Skeletal muscle tissue (tissue), 4 donors: ENCODE measurements around the gene TGM5. TPM values are rescaled to one million over a fixed set of nuclear protein-coding genes. Genes with fewer than 3 reads are reported as not detected.

Source experiments
- H3K27ac ChIP-seq: one replicate; pipeline ENCODE4 v1.7.0; 2013; ENCODE audit warnings: mild to moderate bottlenecking, low read depth, low read length, inconsistent platforms
- H3K27me3 ChIP-seq, 3 donors: one replicate each; pipeline ENCODE4 v1.7.0; 2013; ENCODE audit warnings: low read length in 3 of 3; ENCODE audit not compliant: control insufficient read depth in 3 of 3, insufficient read depth in 3 of 3
- H3K36me3 ChIP-seq, 3 donors: one replicate each; pipeline ENCODE4 v1.7.0; 2013; ENCODE audit warnings: low read length in 3 of 3; ENCODE audit not compliant: control insufficient read depth in 3 of 3, insufficient read depth in 3 of 3
- H3K4me1 ChIP-seq, 3 donors: one replicate each; pipeline ENCODE4 v1.7.0; 2013; ENCODE audit warnings: low read length in 3 of 3, mild to moderate bottlenecking in 3 of 3; ENCODE audit not compliant: control insufficient read depth in 3 of 3, insufficient read depth in 3 of 3
- H3K4me3 ChIP-seq, 3 donors: one replicate each; pipeline ENCODE4 v1.7.0; 2013; ENCODE audit warnings: low read length in 3 of 3
- H3K9ac ChIP-seq, 3 donors: one replicate each; pipeline ENCODE4 v1.7.0; 2013; ENCODE audit warnings: low read length in 3 of 3, mild to moderate bottlenecking in 3 of 3, moderate library complexity in 2 of 3, low read depth in 1 of 3
- H3K9me3 ChIP-seq, 3 donors: one replicate each; pipeline ENCODE4 v1.7.0; 2013; ENCODE audit warnings: low read length in 3 of 3; ENCODE audit not compliant: control insufficient read depth in 3 of 3
- total RNA-seq: library from RNA; depleted of rRNA; stranded (reverse); fragments of >200 nt; gene quantifications from one replicate; pipeline ENCODE4 v1.2.3, GENCODE V29; 2014
- donor health status: Osteomylitis.

TGM5 gene
- total RNA-seq, 1 donor from 2014 or later = not detected

DNA sequence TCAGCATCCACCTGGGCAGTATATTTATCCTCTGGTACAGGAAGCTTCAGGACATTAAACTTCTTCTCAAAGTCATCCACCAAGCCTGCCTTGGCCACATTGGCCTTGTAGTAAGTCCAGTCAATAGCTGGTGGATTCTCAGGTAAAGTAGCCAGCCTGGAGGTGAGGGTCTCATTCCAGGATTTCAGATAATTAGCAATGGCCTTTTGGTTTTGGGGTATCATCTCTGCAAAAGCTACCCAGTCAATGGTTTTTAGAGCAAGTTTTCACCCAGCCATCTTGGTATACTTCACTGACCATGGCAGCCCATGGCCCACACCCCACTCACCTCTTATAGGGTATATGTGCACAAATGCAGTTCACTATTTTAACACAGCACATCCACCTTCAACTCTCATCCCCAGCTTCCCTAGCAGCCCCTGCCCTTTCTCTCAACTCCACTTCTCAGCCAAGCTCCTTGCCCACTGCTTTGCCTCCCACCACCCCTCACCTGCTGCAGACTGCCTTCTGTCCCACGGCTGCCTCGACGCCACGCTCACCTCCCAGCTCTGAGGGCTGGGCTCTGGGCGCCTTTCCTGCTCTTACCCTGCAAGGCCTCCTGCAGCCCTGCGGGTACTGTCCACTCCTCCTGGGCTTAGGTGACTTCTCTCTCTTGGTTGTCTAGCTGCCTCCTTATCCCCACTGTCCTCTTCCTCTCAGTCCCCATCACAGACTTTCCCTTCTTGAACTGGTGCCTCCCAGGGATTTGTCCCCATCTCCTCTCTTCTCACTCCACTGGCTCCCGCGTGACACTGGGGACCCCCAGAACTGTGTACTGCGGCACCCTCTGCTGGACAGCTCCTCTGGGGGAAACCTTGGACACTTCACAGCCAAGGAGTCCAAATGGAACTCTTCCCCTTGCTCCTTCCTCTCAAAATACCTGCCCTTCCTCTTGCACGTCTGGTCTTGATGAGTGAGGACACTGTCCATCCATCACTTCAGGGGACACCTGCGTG lies 1.7 kb upstream of the TGM5 start:
- H3K36me3 ChIP-seq = no peaks in the 10 kb centered on the region
- H3K9ac ChIP-seq = no peak overlapping the region
- no peak overlapping the region for H3K4me3 ChIP-seq
- H3K27me3 ChIP-seq = peaks cover 0 to 4% (median 0%) of the 10 kb centered on the region in 3 donors
- H3K27ac ChIP-seq = no peak overlapping the region
- no peaks in the 10 kb centered on the region for H3K9me3 ChIP-seq
- H3K4me1 ChIP-seq = peaks cover 0 to 4% (median 3%) of the 10 kb centered on the region in 3 donors

DNA sequence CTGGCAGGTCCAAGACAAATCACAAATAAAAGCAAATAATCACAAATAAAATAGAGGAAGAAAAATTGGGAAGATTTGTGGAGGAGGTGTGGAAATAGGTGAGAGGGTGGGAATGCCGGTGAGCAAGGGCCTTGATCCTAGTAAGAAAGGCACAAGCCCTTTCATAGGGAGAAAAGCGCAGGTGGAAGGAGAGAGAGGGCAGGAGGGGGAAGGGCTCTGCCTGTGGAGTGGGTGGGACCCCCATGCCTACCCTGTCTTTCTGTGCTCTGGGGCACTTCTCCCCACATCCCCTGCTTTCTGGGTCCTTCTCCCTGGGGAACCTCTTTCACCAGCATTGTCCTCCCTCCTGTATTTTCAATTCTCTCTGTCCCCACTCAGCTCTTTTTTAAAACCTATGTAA lies 711 bp upstream of the TGM5 start:
- H3K4me1 ChIP-seq = no peaks in the 10 kb centered on the region
- H3K4me3 ChIP-seq = no peak overlapping the region
- H3K9ac ChIP-seq = no peak overlapping the region
- H3K9me3 ChIP-seq = no peaks in the 10 kb centered on the region
- no peak overlapping the region for H3K27ac ChIP-seq
- H3K36me3 ChIP-seq = no peaks in the 10 kb centered on the region
- peaks cover 0 to 4% (median 0%) of the 10 kb centered on the region in 3 donors for H3K27me3 ChIP-seq

DNA sequence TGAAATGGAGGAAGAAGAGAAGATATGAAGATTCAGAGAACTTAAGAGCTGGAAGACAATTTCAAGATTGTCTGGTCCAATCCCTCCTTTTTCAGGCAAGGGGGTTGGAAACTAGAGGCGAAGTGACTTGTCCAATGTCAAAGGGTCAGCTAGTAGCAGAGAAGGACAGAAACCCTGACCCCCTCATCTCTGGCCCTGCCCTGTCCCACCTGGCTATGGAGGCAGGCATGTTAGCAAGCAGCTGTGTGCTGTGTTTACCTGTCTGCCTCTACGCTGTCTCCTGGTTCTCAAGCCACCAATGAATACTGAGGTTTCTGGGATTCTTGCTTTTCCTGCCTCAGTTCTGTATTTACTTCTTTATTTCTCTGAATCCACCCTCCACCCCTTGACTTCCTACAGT lies 342 bp downstream of the TGM5 start:
- Histone ChIP-seq H3K4me1 (no peaks in the 10 kb centered on the region), H3K9ac (no peak overlapping the region), H3K27me3 (peaks cover 0 to 4% (median 0%) of the 10 kb centered on the region in 3 donors), H3K36me3 (no peaks in the 10 kb centered on the region), H3K9me3 (no peaks in the 10 kb centered on the region), H3K27ac (no peak overlapping the region), H3K4me3 (no peak overlapping the region)

DNA sequence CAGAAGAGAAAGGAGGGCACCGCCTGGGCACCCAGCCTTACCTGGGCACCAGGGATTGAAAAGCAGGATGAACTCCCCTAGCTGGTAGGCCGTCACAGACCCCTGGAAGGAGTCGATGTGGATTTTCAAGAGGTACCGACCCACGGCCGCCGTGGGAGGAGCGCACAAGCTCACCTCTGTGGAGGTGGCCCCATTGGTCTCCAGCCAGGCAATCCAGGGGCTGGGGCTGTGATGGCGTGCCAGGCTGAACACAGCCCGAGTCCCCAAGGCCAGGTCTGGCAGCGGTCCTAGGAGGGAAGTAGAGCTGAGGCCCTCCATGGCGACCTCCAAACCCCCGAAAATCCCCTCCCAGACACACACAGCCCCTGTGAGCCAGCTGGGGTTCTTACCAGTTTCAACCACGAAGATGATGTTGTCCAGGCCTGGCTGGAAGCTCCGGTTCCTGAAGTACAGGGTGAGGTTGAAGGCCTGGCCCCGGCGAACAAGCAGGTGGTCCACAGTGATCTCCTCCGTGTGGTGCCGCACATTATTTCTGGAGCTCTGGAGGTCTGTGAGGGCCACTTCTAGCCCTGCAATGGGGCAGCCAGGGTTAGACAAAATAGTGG lies 6.6 kb downstream of the TGM5 start:
- no peak overlapping the region for H3K27ac ChIP-seq
- H3K4me3 ChIP-seq = no peak overlapping the region
- H3K9me3 ChIP-seq = no peaks in the 10 kb centered on the region
- H3K9ac ChIP-seq = no peak overlapping the region
- no peaks in the 10 kb centered on the region for H3K27me3 ChIP-seq
- no peaks in the 10 kb centered on the region for H3K4me1 ChIP-seq
- no peaks in the 10 kb centered on the region for H3K36me3 ChIP-seq

GRCh38 chr15:43258781-43259180 lies 7.9 kb downstream of the TGM5 start:
- H3K27ac ChIP-seq = no peak overlapping the region
- no peaks in the 10 kb centered on the region for H3K27me3 ChIP-seq
- no peak overlapping the region for H3K9ac ChIP-seq
- peaks cover 0 to 4% (median 3%) of the 10 kb centered on the region in 3 donors for H3K4me1 ChIP-seq
- H3K9me3 ChIP-seq = no peaks in the 10 kb centered on the region
- no peak overlapping the region for H3K4me3 ChIP-seq
- H3K36me3 ChIP-seq = no peaks in the 10 kb centered on the region

- Histone ChIP-seq H3K27ac (no peak overlapping the region), H3K36me3 (no peaks in the 10 kb centered on the region), H3K9me3 (no peaks in the 10 kb centered on the region), H3K4me1 (peaks cover 0 to 5% (median 4%) of the 10 kb centered on the region in 3 donors), H3K27me3 (no peaks in the 10 kb centered on the region), H3K9ac (no peak overlapping the region), H3K4me3 (no peak overlapping the region)
These were observed 10.4 kb downstream of the TGM5 start for GRCh38 chr15:43256341-43256740.

- Histone ChIP-seq H3K27me3 (no peaks in the 10 kb centered on the region), H3K36me3 (no peaks in the 10 kb centered on the region), H3K9ac (no peak overlapping the region), H3K9me3 (no peaks in the 10 kb centered on the region), H3K27ac (no peak overlapping the region), H3K4me1 (peaks cover 0 to 5% (median 4%) of the 10 kb centered on the region in 3 donors), H3K4me3 (no peak overlapping the region)
These were observed 11.4 kb downstream of the TGM5 start for GRCh38 chr15:43255376-43255775.

DNA sequence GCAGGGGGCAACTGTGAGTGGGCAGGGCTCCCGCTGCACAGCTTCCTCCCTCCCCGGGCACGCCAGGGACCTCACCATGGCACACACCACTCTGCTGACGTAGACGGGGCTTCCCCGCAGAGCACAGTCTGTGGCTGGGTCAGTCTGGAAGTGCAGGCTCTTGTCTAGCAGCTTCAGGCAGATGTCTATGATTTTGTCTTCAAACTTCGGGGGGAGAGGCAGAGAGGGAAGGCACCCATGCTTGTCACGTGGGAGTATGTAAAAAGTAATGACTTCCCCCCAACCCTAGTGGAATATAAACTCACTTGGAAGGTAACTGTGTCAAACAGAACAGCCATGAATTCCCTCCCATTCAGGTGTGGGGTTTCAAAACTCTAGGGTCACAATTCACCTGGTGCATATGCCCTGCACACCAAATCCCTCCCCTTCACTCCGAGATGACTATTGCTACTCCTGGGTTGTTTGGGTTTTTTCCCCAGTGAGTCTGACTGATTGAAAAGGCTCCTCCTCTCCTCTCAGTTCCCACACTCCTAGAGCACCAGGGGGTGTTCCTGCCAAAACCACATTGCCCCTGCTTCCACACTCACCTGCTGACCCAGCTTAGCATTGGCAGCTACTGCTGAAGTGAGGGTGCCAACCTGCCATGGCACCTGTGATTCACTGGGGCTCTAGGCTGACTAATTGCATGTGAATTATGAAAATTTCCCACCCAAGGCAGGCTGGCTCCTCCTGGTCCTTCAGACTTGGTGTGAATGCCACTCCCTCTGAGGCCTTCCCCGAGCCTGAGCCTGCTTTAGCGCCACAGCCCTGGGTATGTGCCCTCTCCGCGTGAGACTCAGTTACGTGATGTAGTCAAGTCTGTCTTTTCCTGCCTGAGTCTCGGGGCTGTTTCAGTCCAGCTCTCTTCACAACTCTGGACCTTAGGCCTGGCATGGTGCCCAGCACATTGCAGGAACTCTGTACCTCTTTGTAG lies 13.0 kb downstream of the TGM5 start:
- Histone ChIP-seq H3K9ac (no peak overlapping the region), H3K36me3 (no peaks in the 10 kb centered on the region), H3K27ac (no peak overlapping the region), H3K4me3 (no peak overlapping the region), H3K9me3 (no peaks in the 10 kb centered on the region), H3K4me1 (peaks cover 0 to 5% (median 4%) of the 10 kb centered on the region in 3 donors), H3K27me3 (no peaks in the 10 kb centered on the region)

- Histone ChIP-seq H3K36me3 (no peaks in the 10 kb centered on the region), H3K9ac (no peak overlapping the region), H3K27me3 (no peaks in the 10 kb centered on the region), H3K4me1 (peaks cover 0 to 5% (median 4%) of the 10 kb centered on the region in 3 donors), H3K27ac (no peak overlapping the region), H3K4me3 (no peak overlapping the region), H3K9me3 (no peaks in the 10 kb centered on the region)
These were observed 14.9 kb downstream of the TGM5 start for GRCh38 chr15:43251871-43252250.
